GM15510 (cell line): ENCODE results near the gene LGALS1.
A peak's percentile ranks its signal among the peaks of the same experiment; 100 is the strongest.

Source experiments
- POLR2A ChIP-seq: IDR thresholded peaks from 3 replicates; pipeline ENCODE4 v1.6.1; 2011; ENCODE audit warnings: borderline replicate concordance; ENCODE audit not compliant: insufficient read length; ENCODE audit errors: extremely low read depth

The LGALS1 gene

GRCh38 chr22:37650463-37651136, 24.8 kb upstream of the LGALS1 start:
- TF ChIP-seq POLR2A: no peak

GRCh38 chr22:37654563-37655251, 20.7 kb upstream of the LGALS1 start:
- TF ChIP-seq POLR2A: no peak

- TF ChIP-seq POLR2A: no peak
These were observed 20.2 kb upstream of the LGALS1 start for GRCh38 chr22:37655252-37655563.

- TF ChIP-seq POLR2A: no peak
These were observed 17.8 kb upstream of the LGALS1 start for GRCh38 chr22:37657590-37658132.

- peak; percentile 90 for TF ChIP-seq POLR2A
These were observed 17.0 kb upstream of the LGALS1 start, which contains the start of gene PDXP for GRCh38 chr22:37658133-37659065. PDXP (plus strand) TSS chr22:37658723; CDS start chr22:37658783, 60 bp downstream.

- no peak for TF ChIP-seq POLR2A
These were observed 16.2 kb upstream of the LGALS1 start for GRCh38 chr22:37659066-37659896.

GRCh38 chr22:37659897-37660708, 15.3 kb upstream of the LGALS1 start:
- TF ChIP-seq POLR2A: no peak

- no peak for TF ChIP-seq POLR2A
These were observed 14.8 kb upstream of the LGALS1 start for GRCh38 chr22:37660709-37661045.

- no peak for TF ChIP-seq POLR2A
These were observed 14.1 kb upstream of the LGALS1 start for GRCh38 chr22:37661160-37661924.

GRCh38 chr22:37662039-37662438, 13.4 kb upstream of the LGALS1 start:
- no peak for TF ChIP-seq POLR2A

- no peak for TF ChIP-seq POLR2A
These were observed 11.8 kb upstream of the LGALS1 start for GRCh38 chr22:37663521-37664140.
